PC-9 (cell line): ENCODE data around the gene HIC1. TPM values are rescaled to one million over a fixed set of nuclear protein-coding genes. Genes with fewer than 3 reads are reported as not detected.
A peak's percentile ranks its signal among the peaks of the same experiment; 100 is the strongest.

ENCODE experiments used
- BruUV-seq: library from RNA; stranded (reverse); fragments of 400-500 nt; replicated peaks from 2 replicates; lab custom pipeline; 2021; lab: Mats Ljungman, UMichigan
- CTCF ChIA-PET: fragments of 300-600 bp; sonication (Branson Sonifier 250); formaldehyde crosslinking; loops from one replicate; lab custom pipeline; 2022; ENCODE audit warnings: antibody characterized with exemption; lab: Charles Lee
- POLR2A ChIA-PET: fragments of 300-600 bp; sonication (Branson Sonifier 250); formaldehyde crosslinking; loops from one replicate; lab custom pipeline; 2022; ENCODE audit warnings: antibody characterized with exemption; ENCODE audit not compliant: unreplicated experiment; lab: Charles Lee
- DNase-seq, 2 experiments: peaks; one replicate each; pipeline versions ENCODE4 v3.0.0 to v3.0.0-alpha.2; 2015 to 2022; ENCODE audit warnings: mixed read lengths in 1 of 2
- H2AFZ ChIP-seq: fragments of 200-600 bp; sonication (generic); 2 replicates; pipeline ENCODE4 v1.8.1; 2017; ENCODE audit warnings: antibody characterized with exemption
- H3F3A ChIP-seq: fragments of 200-600 bp; sonication (generic); 2 replicates; pipeline ENCODE4 v1.8.1; 2017; ENCODE audit warnings: antibody characterized with exemption, mild to moderate bottlenecking, low read depth; ENCODE audit not compliant: insufficient read depth
- H3K27ac ChIP-seq: fragments of 200-600 bp; sonication (generic); 2 replicates; pipeline ENCODE4 v1.6.1; 2016; ENCODE audit warnings: mixed run types
- H3K27me3 ChIP-seq: fragments of 200-600 bp; sonication (generic); 2 replicates; pipeline ENCODE4 v1.6.1; 2016; ENCODE audit warnings: low read depth, mixed run types; ENCODE audit not compliant: insufficient read depth
- H3K36me3 ChIP-seq: fragments of 200-600 bp; sonication (generic); 2 replicates; pipeline ENCODE4 v1.6.1; 2016; ENCODE audit warnings: low read depth, mixed run types
- H3K4me1 ChIP-seq: fragments of 200-600 bp; sonication (generic); replicated peaks from 2 replicates; pipeline ENCODE4 v1.6.1; 2016; ENCODE audit warnings: mixed run types; ENCODE audit not compliant: insufficient read depth
- H3K4me2 ChIP-seq: fragments of 200-600 bp; sonication (generic); 2 replicates; pipeline ENCODE4 v1.6.1; 2017; ENCODE audit warnings: mixed run types
- H3K4me3 ChIP-seq: fragments of 200-600 bp; sonication (generic); 2 replicates; pipeline ENCODE4 v1.6.1; 2016; ENCODE audit warnings: mixed run types
- H3K79me2 ChIP-seq: fragments of 200-600 bp; sonication (generic); 2 replicates; pipeline ENCODE4 v1.6.1; 2017; ENCODE audit warnings: low read depth, mixed run types
- H3K9me2 ChIP-seq: fragments of 200-600 bp; sonication (generic); 2 replicates; pipeline ENCODE4 v1.8.1; 2017; ENCODE audit warnings: mild to moderate bottlenecking; ENCODE audit not compliant: insufficient read depth
- H3K9me3 ChIP-seq: fragments of 200-600 bp; sonication (generic); 2 replicates; pipeline ENCODE4 v1.8.1; 2016; ENCODE audit warnings: low read depth; ENCODE audit not compliant: insufficient read depth
- H4K20me1 ChIP-seq: fragments of 200-600 bp; sonication (generic); 2 replicates; pipeline ENCODE4 v1.8.1; 2017; ENCODE audit not compliant: insufficient read depth
- EZH2 ChIP-seq: fragments of 200-600 bp; sonication (generic); IDR thresholded peaks from 2 replicates; pipeline ENCODE4 v1.8.0; 2017; ENCODE audit warnings: antibody characterized with exemption, low read depth
- intact Hi-C: fragments of 100-400 bp; cut with micrococcal nuclease; formaldehyde crosslinking; loops from one replicate; pipeline ENCODE4 v1.10.0; 2022; ENCODE audit not compliant: unreplicated experiment
- total RNA-seq: library from RNA; stranded (reverse); gene quantifications from 2 replicates; pipeline ENCODE4 v1.2.3, GENCODE V29; 2021
- TF ChIP-seq, protein P1 (sequence below): fragments of 200-600 bp; sonication (generic); conservative IDR thresholded peaks from 2 replicates; pipeline ENCODE4 v1.6.1; 2017; ENCODE audit warnings: mixed run types, antibody characterized with exemption, mild to moderate bottlenecking, moderate library complexity

The HIC1 gene
- total RNA-seq, 1 experiment from 2014 or later, result 0.63 TPM

DNA sequence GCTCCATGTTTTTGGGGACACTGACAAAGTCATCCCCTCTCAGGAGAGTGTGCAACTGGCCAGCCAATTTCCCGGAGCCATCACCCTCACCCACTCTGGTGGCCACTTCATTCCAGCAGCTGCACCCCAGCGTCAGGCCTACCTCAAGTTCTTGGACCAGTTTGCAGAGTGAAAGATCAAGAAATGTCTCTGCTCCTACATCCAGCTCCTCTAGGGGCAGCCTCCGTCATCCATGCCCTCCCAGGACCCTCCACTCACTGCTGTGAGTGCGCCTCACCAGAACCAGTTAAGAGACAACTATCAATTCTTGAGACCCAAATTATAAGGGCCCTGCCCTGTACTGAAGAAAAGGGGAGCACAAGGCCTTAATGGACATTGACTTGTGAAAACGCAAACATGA, 12.0 kb upstream of the HIC1 start:
- H2AFZ ChIP-seq, result no peak overlapping the region
- H3K9me3 ChIP-seq, result no peaks in the 10 kb centered on the region
- no peaks in the 10 kb centered on the region for H3K27me3 ChIP-seq
- peaks cover 19% of the 10 kb centered on the region for H3K79me2 ChIP-seq
- peak overlapping the region; percentile 93 for H3K4me3 ChIP-seq
- H3F3A ChIP-seq, result peaks cover 39% of the 10 kb centered on the region
- H3K9me2 ChIP-seq, result no peaks in the 10 kb centered on the region
- peaks cover 35% of the 10 kb centered on the region for H3K4me1 ChIP-seq
- CTCF ChIA-PET, result no interaction called here
- DNase-seq, result no peak
- no peaks in the 10 kb centered on the region for H4K20me1 ChIP-seq
- TF ChIP-seq, protein P1, sequence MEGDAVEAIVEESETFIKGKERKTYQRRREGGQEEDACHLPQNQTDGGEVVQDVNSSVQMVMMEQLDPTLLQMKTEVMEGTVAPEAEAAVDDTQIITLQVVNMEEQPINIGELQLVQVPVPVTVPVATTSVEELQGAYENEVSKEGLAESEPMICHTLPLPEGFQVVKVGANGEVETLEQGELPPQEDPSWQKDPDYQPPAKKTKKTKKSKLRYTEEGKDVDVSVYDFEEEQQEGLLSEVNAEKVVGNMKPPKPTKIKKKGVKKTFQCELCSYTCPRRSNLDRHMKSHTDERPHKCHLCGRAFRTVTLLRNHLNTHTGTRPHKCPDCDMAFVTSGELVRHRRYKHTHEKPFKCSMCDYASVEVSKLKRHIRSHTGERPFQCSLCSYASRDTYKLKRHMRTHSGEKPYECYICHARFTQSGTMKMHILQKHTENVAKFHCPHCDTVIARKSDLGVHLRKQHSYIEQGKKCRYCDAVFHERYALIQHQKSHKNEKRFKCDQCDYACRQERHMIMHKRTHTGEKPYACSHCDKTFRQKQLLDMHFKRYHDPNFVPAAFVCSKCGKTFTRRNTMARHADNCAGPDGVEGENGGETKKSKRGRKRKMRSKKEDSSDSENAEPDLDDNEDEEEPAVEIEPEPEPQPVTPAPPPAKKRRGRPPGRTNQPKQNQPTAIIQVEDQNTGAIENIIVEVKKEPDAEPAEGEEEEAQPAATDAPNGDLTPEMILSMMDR, result no peak
- no peak for TF ChIP-seq EZH2
- BruUV-seq, result TSS peak; percentile 53
- peak overlapping the region; percentile 73 for H3K27ac ChIP-seq
- POLR2A ChIA-PET, result no interaction called here
- H3K4me2 ChIP-seq, result peak overlapping the region; percentile 98
- intact Hi-C loops, result loop anchor here (2.0 to 5.0 kb wide), 4 partner anchors 326 to 471 kb away; partner anchors contain the start of gene RILP
- H3K36me3 ChIP-seq, result peaks cover 7% of the 10 kb centered on the region; the same call in 1 of the 2 replicates

- TF ChIP-seq, protein P1, result no peak
- no peak for TF ChIP-seq EZH2
- CTCF ChIA-PET, result interaction anchor here (0.6 kb wide), 1 partner anchor 160 kb away, joined by 3 read pairs; no protein-coding TSS in a partner anchor
- BruUV-seq, result no TSS peak
These were observed 11.1 kb upstream of the HIC1 start for GRCh38 chr17:2043785-2044184.

GRCh38 chr17:2044263-2044894, 10.5 kb upstream of the HIC1 start:
- Histone ChIP-seq H2AFZ (no peak overlapping the region), H3K27ac (peak overlapping the region; percentile 73), H3K9me3 (no peaks in the 10 kb centered on the region), H3K4me2 (peak overlapping the region; percentile 98), H3K79me2 (peaks cover 19% of the 10 kb centered on the region), H3K36me3 (peaks cover 7% of the 10 kb centered on the region; the same call in 1 of the 2 replicates), H3F3A (peaks cover 39% of the 10 kb centered on the region), H3K4me3 (no peak overlapping the region), H3K9me2 (no peaks in the 10 kb centered on the region), H4K20me1 (no peaks in the 10 kb centered on the region), H3K4me1 (peaks cover 43% of the 10 kb centered on the region), H3K27me3 (no peaks in the 10 kb centered on the region)
- no peak for TF ChIP-seq EZH2
- TF ChIP-seq, protein P1, result no peak
- CTCF ChIA-PET, result interaction anchor here (0.6 to 0.7 kb wide), 3 partner anchors 136 to 198 kb away, joined by 3 to 7 read pairs (median 3); no protein-coding TSS in a partner anchor
- BruUV-seq, result no TSS peak
- intact Hi-C loops, result loop anchor here (5.0 kb wide), 3 partner anchors 327 to 472 kb away; no protein-coding TSS in a partner anchor
- no peak for DNase-seq
- POLR2A ChIA-PET, result no interaction called here

More at GRCh38 chr17:2043785-2044184, 11.1 kb upstream of the HIC1 start:
- peaks cover 7% of the 10 kb centered on the region; the same call in 1 of the 2 replicates for H3K36me3 ChIP-seq
- H3K4me1 ChIP-seq, result peaks cover 39% of the 10 kb centered on the region
- peaks cover 19% of the 10 kb centered on the region for H3K79me2 ChIP-seq
- H3F3A ChIP-seq, result peaks cover 39% of the 10 kb centered on the region
- peak overlapping the region; percentile 27; the same call in 1 of the 2 replicates for H3K4me3 ChIP-seq
- no peaks in the 10 kb centered on the region for H3K9me3 ChIP-seq
- H2AFZ ChIP-seq, result no peak overlapping the region
- no peaks in the 10 kb centered on the region for H4K20me1 ChIP-seq
- H3K27ac ChIP-seq, result peak overlapping the region; percentile 73
- H3K9me2 ChIP-seq, result no peaks in the 10 kb centered on the region
- intact Hi-C loops, result loop anchor here (2.0 to 5.0 kb wide), 4 partner anchors 326 to 471 kb away; partner anchors contain the start of gene RILP
- peak; percentile 65 to 83 for DNase-seq
- POLR2A ChIA-PET, result interaction anchor here (0.7 kb wide), 1 partner anchor 270 kb away, joined by 13 read pairs; no protein-coding TSS in a partner anchor
- H3K27me3 ChIP-seq, result no peaks in the 10 kb centered on the region
- peak overlapping the region; percentile 98 for H3K4me2 ChIP-seq
